A549 (cell line): ENCODE results near the gene AUTS2. TPM values are rescaled to one million over a fixed set of nuclear protein-coding genes. Genes with fewer than 3 reads are reported as not detected.

ENCODE experiments used
- ATAC-seq, 2 experiments: fragments of 200-7000 bp in 1 of 2; fragments of >200 bp in 1 of 2; cut with Nextera tagmentation in 1 of 2; cut with Tn5 transposase in 1 of 2; 3 replicates each; pipeline versions ENCODE4 v1.8.0 to v1.9.1; 2018 to 2020; ENCODE audit warnings: mild to moderate bottlenecking in 1 of 2, moderate library complexity in 1 of 2
- CTCF ChIA-PET: fragments of 300-600 bp; sonication (Branson Sonifier 250); formaldehyde crosslinking; extraction: SDS; loops from one replicate; lab custom pipeline; 2021; ENCODE audit warnings: antibody characterized with exemption, inconsistent platforms; lab: Yijun Ruan, JAX
- POLR2A ChIA-PET: fragments of 350-600 bp; formaldehyde crosslinking; extraction: SDS; loops from one replicate; lab custom pipeline; 2021; ENCODE audit warnings: antibody characterized with exemption, inconsistent platforms; lab: Yijun Ruan, JAX
- DNase-seq, 2 experiments: peaks; one replicate each; pipeline versions ENCODE4 v3.0.0 to v3.0.0-alpha.2; 2011 to 2016; ENCODE audit warnings: low read depth in 1 of 2, low spot score in 1 of 2
- FAIRE-seq: peaks from 2 replicates; lab custom pipeline; 2011; peaks lifted over from hg19 to GRCh38; lab: Jason Lieb, UNC
- H3K27ac ChIP-seq, 2 experiments: fragments of >200 bp; sonication (Bioruptor Twin); formaldehyde crosslinking; 3 replicates each; pipeline ENCODE4 v1.5.1; 2016 to 2017
- H3K4me1 ChIP-seq: fragments of >200 bp; sonication (Bioruptor Twin); formaldehyde crosslinking; 3 replicates; pipeline ENCODE4 v1.6.1; 2016
- H3K4me2 ChIP-seq: fragments of >200 bp; sonication (Bioruptor Twin); formaldehyde crosslinking; 3 replicates; pipeline ENCODE4 v1.6.1; 2016
- H3K4me3 ChIP-seq: fragments of >200 bp; sonication (Bioruptor Twin); formaldehyde crosslinking; 3 replicates; pipeline ENCODE4 v1.5.1; 2016
- H3K9me3 ChIP-seq: fragments of >200 bp; sonication (Bioruptor Twin); formaldehyde crosslinking; 3 replicates; pipeline ENCODE4 v1.6.1; 2016
- CBX2 ChIP-seq: fragments of 200-600 bp; sonication (generic); IDR thresholded peaks from 2 replicates; pipeline ENCODE4 v1.6.1; 2016; ENCODE audit warnings: low read depth, mild to moderate bottlenecking, borderline replicate concordance
- CEBPB ChIP-seq, 2 experiments: fragments of >200 bp in 1 of 2; sonication (Bioruptor Twin) in 1 of 2; formaldehyde crosslinking in 1 of 2; IDR thresholded peaks; 2 replicates each; pipeline ENCODE4 v1.6.1; 2012 to 2016
- CHD2 ChIP-seq: fragments of 150-350 bp; IDR thresholded peaks from 2 replicates; pipeline ENCODE4 v1.6.1; 2014; ENCODE audit warnings: low read length; ENCODE audit not compliant: partially characterized antibody
- CHD4 ChIP-seq: fragments of 200-600 bp; sonication (generic); IDR thresholded peaks from 2 replicates; pipeline ENCODE4 v1.6.1; 2016; ENCODE audit warnings: antibody characterized with exemption, mild to moderate bottlenecking, borderline replicate concordance
- EHF ChIP-seq: fragments of 250-450 bp; sonication (Bioruptor Pico); IDR thresholded peaks from 2 replicates; pipeline ENCODE4 v1.5.0; 2020; ENCODE audit warnings: mild to moderate bottlenecking
- ESRRA ChIP-seq: fragments of 150-350 bp; IDR thresholded peaks from 2 replicates; pipeline ENCODE4 v1.6.1; 2014; ENCODE audit warnings: mild to moderate bottlenecking, low read length, borderline replicate concordance
- FOSB ChIP-seq: fragments of 250-450 bp; sonication (Bioruptor Pico); IDR thresholded peaks from 2 replicates; pipeline ENCODE4 v1.5.0; 2020; ENCODE audit warnings: mild to moderate bottlenecking, moderate library complexity
- FOSL2 ChIP-seq, 2 experiments: fragments of 450-650 bp in 1 of 2; fragments of >200 bp in 1 of 2; sonication (Bioruptor Twin) in 1 of 2; formaldehyde crosslinking; IDR thresholded peaks; 2 replicates each; pipeline versions ENCODE4 v1.5.0 to v1.6.1; 2016 to 2020; ENCODE audit warnings: mild to moderate bottlenecking in 1 of 2, moderate library complexity in 1 of 2
- HOXB13 ChIP-seq: fragments of 250-450 bp; sonication (Bioruptor Pico); IDR thresholded peaks from 2 replicates; pipeline ENCODE4 v1.5.0; 2020; ENCODE audit warnings: low read depth, mild to moderate bottlenecking, moderate library complexity
- JUN ChIP-seq, 2 experiments: fragments of >200 bp; sonication (Bioruptor Twin); formaldehyde crosslinking; IDR thresholded peaks; 2 replicates in 1 of 2; 3 replicates in 1 of 2; pipeline ENCODE4 v1.6.1; 2016 to 2017
- KDM5A ChIP-seq: fragments of 200-600 bp; sonication (generic); IDR thresholded peaks from 2 replicates; pipeline ENCODE4 v1.6.1; 2016; ENCODE audit warnings: antibody characterized with exemption, mild to moderate bottlenecking
- MAFK ChIP-seq: fragments of 450-650 bp; IDR thresholded peaks from 2 replicates; pipeline ENCODE4 v1.6.1; 2014; ENCODE audit not compliant: partially characterized antibody
- MAZ ChIP-seq: fragments of 150-350 bp; IDR thresholded peaks from 2 replicates; pipeline ENCODE4 v1.6.1; 2014; ENCODE audit warnings: antibody characterized with exemption, low read depth, low read length, borderline replicate concordance
- MYC ChIP-seq: IDR thresholded peaks from 2 replicates; pipeline ENCODE4 v1.6.1; 2012; ENCODE audit warnings: mild to moderate bottlenecking, inconsistent platforms, low read length, improper control_type of control experiment, borderline replicate concordance
- NR3C1 ChIP-seq: fragments of >200 bp; sonication (Bioruptor Twin); formaldehyde crosslinking; IDR thresholded peaks from 3 replicates; pipeline ENCODE4 v1.6.1; 2017
- PBX3 ChIP-seq: IDR thresholded peaks from 2 replicates; pipeline ENCODE4 v1.6.1; 2012
- PHF8 ChIP-seq: fragments of 200-600 bp; sonication (generic); IDR thresholded peaks from 2 replicates; pipeline ENCODE4 v1.6.1; 2016; ENCODE audit warnings: low read depth, mild to moderate bottlenecking, antibody characterized with exemption, moderate library complexity, borderline replicate concordance
- POLR2A ChIP-seq: IDR thresholded peaks from 2 replicates; pipeline ENCODE4 v1.6.1; 2012; ENCODE audit warnings: mild to moderate bottlenecking, low read length
- RARB ChIP-seq: fragments of 250-450 bp; sonication (Bioruptor Pico); IDR thresholded peaks from 2 replicates; pipeline ENCODE4 v1.8.0; 2021; ENCODE audit warnings: mild to moderate bottlenecking, moderate library complexity
- RNF2 ChIP-seq: fragments of 200-600 bp; sonication (generic); IDR thresholded peaks from 2 replicates; pipeline ENCODE4 v1.6.1; 2016; ENCODE audit warnings: low read depth, mild to moderate bottlenecking, antibody characterized with exemption, moderate library complexity, borderline replicate concordance
- SMC3 ChIP-seq: fragments of >200 bp; sonication (Bioruptor Twin); formaldehyde crosslinking; IDR thresholded peaks from 3 replicates; pipeline ENCODE4 v1.6.1; 2018; ENCODE audit warnings: inconsistent platforms
- SREBF2 ChIP-seq: fragments of 450-650 bp; IDR thresholded peaks from 2 replicates; pipeline ENCODE4 v1.6.1; 2014; ENCODE audit warnings: mild to moderate bottlenecking, moderate library complexity
- TFCP2L1 ChIP-seq: fragments of 250-450 bp; sonication (Bioruptor Pico); IDR thresholded peaks from 2 replicates; pipeline ENCODE4 v1.5.0; 2021; ENCODE audit warnings: mild to moderate bottlenecking
- TP53 ChIP-seq: fragments of 250-450 bp; sonication (Bioruptor Pico); IDR thresholded peaks from 2 replicates; pipeline ENCODE4 v1.5.0; 2021; ENCODE audit warnings: mild to moderate bottlenecking, moderate library complexity
- ZC3H11A ChIP-seq: fragments of 450-650 bp; IDR thresholded peaks from 2 replicates; pipeline ENCODE4 v1.6.1; 2014; ENCODE audit warnings: antibody characterized with exemption, mild to moderate bottlenecking
- ZNF302 ChIP-seq: fragments of 250-450 bp; sonication (Bioruptor Pico); IDR thresholded peaks from 2 replicates; pipeline ENCODE4 v1.9.0; 2021; ENCODE audit warnings: inconsistent platforms, mild to moderate bottlenecking, moderate library complexity
- WGBS: methylation state at CpG from one replicate; pipeline ENCODE4 v1.1.6; 2017; ENCODE audit errors: missing lambda C conversion rate; 5-methylcytosine and 5-hydroxymethylcytosine counted together
- polyA plus RNA-seq, 4 experiments: library from polyadenylated mRNA; depleted of rRNA in 3 of 4; stranded (reverse); fragments of >200 nt; fragmentation: RNase III in 1 of 4; extraction: RNeasy Plus Mini Kit Qiagen cat#74134 plus additional on column Dnase treatment in 1 of 4; gene quantifications; 2 replicates in 3 of 4; 3 replicates in 1 of 4; pipeline ENCODE4 v1.2.3, GENCODE V29; 2011 to 2017
- TF ChIP-seq, protein P1 (sequence below): fragments of 450-650 bp; IDR thresholded peaks from 2 replicates; pipeline ENCODE4 v1.6.1; 2014; ENCODE audit warnings: antibody characterized with exemption
- TF ChIP-seq, protein P2 (sequence below): IDR thresholded peaks from 2 replicates; pipeline ENCODE4 v1.6.1; 2012; ENCODE audit warnings: low read depth, borderline replicate concordance
- TF ChIP-seq, protein P3 (sequence below): fragments of >200 bp; sonication (Bioruptor Twin); formaldehyde crosslinking; IDR thresholded peaks from 3 replicates; pipeline ENCODE4 v1.6.1; 2016
- TF ChIP-seq, protein P4 (sequence below): fragments of 250-450 bp; sonication (Bioruptor Pico); IDR thresholded peaks from 2 replicates; pipeline ENCODE4 v1.5.0; 2020; ENCODE audit warnings: low read depth, mild to moderate bottlenecking, moderate library complexity

The AUTS2 gene
- polyA plus RNA-seq, 2 of the 4 experiments (the other 2 are of a cell fraction) = 1.6 to 3.6 TPM

GRCh38 chr7:70094831-70095230, 496.6 kb downstream of the AUTS2 start:
- FAIRE-seq (no peak), DNase-seq (no peak), ATAC-seq (no peak)
- H3K9me3 ChIP-seq = no peaks in the 10 kb centered on the region
- no peaks in the 10 kb centered on the region for H3K4me1 ChIP-seq
- ChIA-PET POLR2A (no interaction called here), CTCF (no interaction called here)
- no peak overlapping the region for H3K4me2 ChIP-seq
- 52% methylated on average over 3 of the region's 3 CpGs for WGBS
- TF ChIP-seq, protein P1, sequence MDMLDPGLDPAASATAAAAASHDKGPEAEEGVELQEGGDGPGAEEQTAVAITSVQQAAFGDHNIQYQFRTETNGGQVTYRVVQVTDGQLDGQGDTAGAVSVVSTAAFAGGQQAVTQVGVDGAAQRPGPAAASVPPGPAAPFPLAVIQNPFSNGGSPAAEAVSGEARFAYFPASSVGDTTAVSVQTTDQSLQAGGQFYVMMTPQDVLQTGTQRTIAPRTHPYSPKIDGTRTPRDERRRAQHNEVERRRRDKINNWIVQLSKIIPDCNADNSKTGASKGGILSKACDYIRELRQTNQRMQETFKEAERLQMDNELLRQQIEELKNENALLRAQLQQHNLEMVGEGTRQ = no peak
- H3K4me3 ChIP-seq = no peak overlapping the region
- no peak overlapping the region for H3K27ac ChIP-seq

DNA sequence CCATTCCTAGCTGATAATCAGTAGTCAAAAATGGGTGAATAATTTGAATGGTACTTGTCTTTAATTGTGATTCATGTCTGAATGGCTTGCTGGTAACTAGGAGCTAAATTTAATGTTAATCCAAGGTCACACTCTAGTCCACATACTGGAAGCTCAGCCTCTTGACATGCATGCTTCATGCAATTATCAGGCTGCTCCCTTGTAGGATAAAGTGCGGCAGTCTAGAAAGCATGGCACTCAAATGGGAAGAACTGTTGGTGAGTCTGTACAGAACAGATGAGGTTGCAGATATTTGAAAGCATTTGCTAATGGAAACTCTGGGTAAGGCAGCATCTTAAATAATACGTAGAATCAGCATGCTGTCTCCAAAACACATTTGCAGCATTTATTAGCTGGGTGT, 499.4 kb downstream of the AUTS2 start:
- CTCF ChIA-PET = no interaction called here
- Histone ChIP-seq H3K27ac (no peak overlapping the region), H3K4me2 (no peak overlapping the region), H3K4me3 (no peak overlapping the region), H3K4me1 (no peaks in the 10 kb centered on the region), H3K9me3 (no peaks in the 10 kb centered on the region)
- ATAC-seq = no peak
- FAIRE-seq = no peak
- WGBS = 61% methylated on average over 2 of the region's 2 CpGs
- TF ChIP-seq RARB (CRISPR knock-in tag) = no peak
- no peak for TF ChIP-seq FOSB (CRISPR knock-in tag)
- no peak for TF ChIP-seq ZNF302
- TF ChIP-seq ZC3H11A = no peak
- no peak for TF ChIP-seq KDM5A
- no peak for TF ChIP-seq SREBF2
- TF ChIP-seq, protein P2, sequence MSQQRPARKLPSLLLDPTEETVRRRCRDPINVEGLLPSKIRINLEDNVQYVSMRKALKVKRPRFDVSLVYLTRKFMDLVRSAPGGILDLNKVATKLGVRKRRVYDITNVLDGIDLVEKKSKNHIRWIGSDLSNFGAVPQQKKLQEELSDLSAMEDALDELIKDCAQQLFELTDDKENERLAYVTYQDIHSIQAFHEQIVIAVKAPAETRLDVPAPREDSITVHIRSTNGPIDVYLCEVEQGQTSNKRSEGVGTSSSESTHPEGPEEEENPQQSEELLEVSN = no peak
- no peak for TF ChIP-seq JUN (IDR thresholded peaks at IDR 0.05)
- no peak for TF ChIP-seq MAZ
- TF ChIP-seq, protein P1 = no peak
- TF ChIP-seq FOSL2 (IDR thresholded peaks at IDR 0.05) = no peak
- TF ChIP-seq FOSL2 (CRISPR knock-in tag; IDR thresholded peaks at IDR 0.05) = no peak
- no peak for TF ChIP-seq PHF8
- TF ChIP-seq SMC3 = no peak
- no peak for TF ChIP-seq RNF2
- no peak for TF ChIP-seq CHD2
- no peak for TF ChIP-seq EHF (CRISPR knock-in tag)
- TF ChIP-seq POLR2A = no peak
- TF ChIP-seq CEBPB (IDR thresholded peaks at IDR 0.05) = no peak
- DNase-seq = no peak
- POLR2A ChIA-PET = no interaction called here

DNA sequence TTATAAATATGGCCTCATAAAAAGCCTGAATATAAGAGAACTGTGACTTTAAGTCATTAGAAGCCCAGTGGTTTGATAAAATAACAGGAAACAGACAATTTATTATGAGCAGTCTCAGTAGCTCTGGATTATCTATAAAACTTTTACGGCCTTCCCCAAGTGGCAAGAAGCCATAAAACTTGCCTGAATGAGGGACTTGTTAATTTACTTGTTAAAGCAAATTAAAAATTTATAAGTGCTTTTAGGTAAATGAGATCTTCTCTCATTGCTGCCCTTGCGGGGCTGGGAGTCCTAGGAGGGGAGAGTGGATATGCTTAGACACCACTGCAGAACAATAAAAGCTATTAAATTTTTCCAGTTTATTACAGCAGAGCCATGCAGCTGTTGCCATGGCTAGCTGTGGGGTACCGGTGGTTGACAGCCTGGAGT, 499.9 kb downstream of the AUTS2 start:
- Histone ChIP-seq H3K4me2 (no peak overlapping the region), H3K4me1 (no peaks in the 10 kb centered on the region), H3K4me3 (no peak overlapping the region), H3K9me3 (no peaks in the 10 kb centered on the region), H3K27ac (no peak overlapping the region)
- CTCF ChIA-PET = no interaction called here
- DNase-seq (no peak), ATAC-seq (no peak), FAIRE-seq (no peak)
- WGBS = 49% methylated on average over 3 of the region's 3 CpGs
- POLR2A ChIA-PET = no interaction called here
- TF ChIP-seq KDM5A = no peak
- no peak for TF ChIP-seq TP53 (CRISPR knock-in tag)
- TF ChIP-seq ESRRA = no peak
- TF ChIP-seq NR3C1 = no peak
- TF ChIP-seq MAFK = no peak
- TF ChIP-seq ZNF302 = no peak
- TF ChIP-seq, protein P2 = no peak
- no peak for TF ChIP-seq ZC3H11A
- no peak for TF ChIP-seq FOSB (CRISPR knock-in tag)
- TF ChIP-seq TFCP2L1 (CRISPR knock-in tag) = no peak
- no peak for TF ChIP-seq CBX2
- no peak for TF ChIP-seq HOXB13 (CRISPR knock-in tag)
- no peak for TF ChIP-seq MYC
- no peak for TF ChIP-seq CHD4
- TF ChIP-seq, protein P3, sequence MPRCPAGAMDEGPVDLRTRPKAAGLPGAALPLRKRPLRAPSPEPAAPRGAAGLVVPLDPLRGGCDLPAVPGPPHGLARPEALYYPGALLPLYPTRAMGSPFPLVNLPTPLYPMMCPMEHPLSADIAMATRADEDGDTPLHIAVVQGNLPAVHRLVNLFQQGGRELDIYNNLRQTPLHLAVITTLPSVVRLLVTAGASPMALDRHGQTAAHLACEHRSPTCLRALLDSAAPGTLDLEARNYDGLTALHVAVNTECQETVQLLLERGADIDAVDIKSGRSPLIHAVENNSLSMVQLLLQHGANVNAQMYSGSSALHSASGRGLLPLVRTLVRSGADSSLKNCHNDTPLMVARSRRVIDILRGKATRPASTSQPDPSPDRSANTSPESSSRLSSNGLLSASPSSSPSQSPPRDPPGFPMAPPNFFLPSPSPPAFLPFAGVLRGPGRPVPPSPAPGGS = no peak
- TF ChIP-seq SREBF2 = no peak
- TF ChIP-seq PBX3 = no peak
- TF ChIP-seq, protein P4, sequence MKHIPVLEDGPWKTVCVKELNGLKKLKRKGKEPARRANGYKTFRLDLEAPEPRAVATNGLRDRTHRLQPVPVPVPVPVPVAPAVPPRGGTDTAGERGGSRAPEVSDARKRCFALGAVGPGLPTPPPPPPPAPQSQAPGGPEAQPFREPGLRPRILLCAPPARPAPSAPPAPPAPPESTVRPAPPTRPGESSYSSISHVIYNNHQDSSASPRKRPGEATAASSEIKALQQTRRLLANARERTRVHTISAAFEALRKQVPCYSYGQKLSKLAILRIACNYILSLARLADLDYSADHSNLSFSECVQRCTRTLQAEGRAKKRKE (CRISPR knock-in tag) = no peak
- no peak for TF ChIP-seq PHF8
